Transverse colon (tissue), 4 donors: ENCODE measurements around the gene PLGRKT. TPM values are rescaled to one million over a fixed set of nuclear protein-coding genes. Genes with fewer than 3 reads are reported as not detected.

Experiments
- DNase-seq: peaks from one replicate; pipeline ENCODE4 v3.0.0-alpha.2; 2019
- H3K27ac ChIP-seq, 4 donors: fragments of 200-600 bp; sonication (generic); 2 replicates each; pipeline ENCODE4 v1.5.1; 2016 to 2018; ENCODE audit warnings: inconsistent platforms in 4 of 4
- H3K27me3 ChIP-seq: fragments of 200-600 bp; sonication (generic); 2 replicates; pipeline ENCODE4 v1.5.1; 2017; ENCODE audit warnings: inconsistent platforms
- H3K36me3 ChIP-seq, 4 donors: fragments of 200-600 bp; sonication (generic); 2 replicates each; pipeline ENCODE4 v1.5.1; 2017 to 2019; ENCODE audit warnings: inconsistent platforms in 4 of 4
- H3K4me1 ChIP-seq, 4 donors: fragments of 200-600 bp; sonication (generic); 2 replicates each; pipeline ENCODE4 v1.5.1; 2017 to 2020; ENCODE audit warnings: inconsistent platforms in 4 of 4
- H3K4me3 ChIP-seq, 4 donors: fragments of 200-600 bp; sonication (generic); 1 replicate in 1 of 4; 2 replicates in 3 of 4; pipeline versions ENCODE4 v1.5.1 to v1.6.1; 2017 to 2019; ENCODE audit warnings: inconsistent platforms in 4 of 4
- H3K9me3 ChIP-seq, 2 donors: fragments of 200-600 bp; sonication (generic); 2 replicates each; pipeline ENCODE4 v1.5.1; 2017 to 2019; ENCODE audit warnings: inconsistent platforms in 2 of 2
- EP300 ChIP-seq: sonication (generic); formaldehyde crosslinking; IDR thresholded peaks from one replicate; pipeline ENCODE4 v1.6.1; 2017; ENCODE audit warnings: antibody characterized with exemption, low read depth
- POLR2A ChIP-seq: fragments of 450-650 bp; IDR thresholded peaks from one replicate; pipeline ENCODE4 v1.6.1; 2016; ENCODE audit warnings: antibody characterized with exemption, mild to moderate bottlenecking, moderate library complexity
- POLR2AphosphoS5 ChIP-seq, 3 donors: sonication (generic); formaldehyde crosslinking; IDR thresholded peaks; one replicate each; pipeline ENCODE4 v1.6.1; 2016; ENCODE audit warnings: antibody characterized with exemption in 3 of 3
- WGBS, 2 donors: methylation state at CpG; one replicate each; pipeline ENCODE4 v1.1.5; 2018; ENCODE audit warnings: low coverage in 1 of 2; 5-methylcytosine and 5-hydroxymethylcytosine counted together
- in situ Hi-C, 4 donors: fragments of 200-750 bp; cut with MboI; loops; one replicate each; pipeline versions ENCODE4 v1.15.0 to v1.15.1; 2017; ENCODE audit warnings: low sequenced_read_pairs in 3 of 4, low pct_ligation_motif_present in 1 of 4, low pct_unique_long_range_greater_than_20kb in 1 of 4
- intact Hi-C: fragments of 100-400 bp; cut with DNase I; formaldehyde crosslinking; loops from one replicate; pipeline ENCODE4 v1.15.1; 2023; ENCODE audit warnings: low total_unique reads
- total RNA-seq, 4 donors: library from RNA; depleted of rRNA; stranded (reverse); fragments of >200 nt; gene quantifications; one replicate each; pipeline ENCODE4 v1.1.0, GENCODE V29; 2016
- TF ChIP-seq, protein P1 (sequence below), 5 experiments: fragments of 200-600 bp in 3 of 5; fragments of 450-650 bp in 2 of 5; sonication (generic) in 3 of 5; IDR thresholded peaks; 1 replicate in 2 of 5; 2 replicates in 3 of 5; pipeline ENCODE4 v1.5.1; 2016 to 2017; ENCODE audit warnings: antibody characterized with exemption in 5 of 5, inconsistent platforms in 3 of 5, mild to moderate bottlenecking in 2 of 5, moderate library complexity in 1 of 5

Gene PLGRKT
- total RNA-seq, 4 donors from 2014 or later: 1.6 to 58.3 (median 16.5) TPM

GRCh38 chr9:5361326-5362010 lies 76.3 kb downstream of the PLGRKT start:
- Histone ChIP-seq H3K9me3 (no peaks in the 10 kb centered on the region), H3K27ac (no peak overlapping the region), H3K36me3 (peaks cover 0 to 4% (median 0%) of the 10 kb centered on the region in 4 donors), H3K4me1 (peaks cover 0 to 16% (median 7%) of the 10 kb centered on the region in 4 donors), H3K4me3 (no peak overlapping the region), H3K27me3 (no peaks in the 10 kb centered on the region)
- in situ Hi-C loops (no loop called here), intact Hi-C loops (no loop called here)
- no peak for DNase-seq
- WGBS, 2 donors: 90 to 100% methylated on average over 3 of the region's 3 CpGs
- TF ChIP-seq, protein P1, sequence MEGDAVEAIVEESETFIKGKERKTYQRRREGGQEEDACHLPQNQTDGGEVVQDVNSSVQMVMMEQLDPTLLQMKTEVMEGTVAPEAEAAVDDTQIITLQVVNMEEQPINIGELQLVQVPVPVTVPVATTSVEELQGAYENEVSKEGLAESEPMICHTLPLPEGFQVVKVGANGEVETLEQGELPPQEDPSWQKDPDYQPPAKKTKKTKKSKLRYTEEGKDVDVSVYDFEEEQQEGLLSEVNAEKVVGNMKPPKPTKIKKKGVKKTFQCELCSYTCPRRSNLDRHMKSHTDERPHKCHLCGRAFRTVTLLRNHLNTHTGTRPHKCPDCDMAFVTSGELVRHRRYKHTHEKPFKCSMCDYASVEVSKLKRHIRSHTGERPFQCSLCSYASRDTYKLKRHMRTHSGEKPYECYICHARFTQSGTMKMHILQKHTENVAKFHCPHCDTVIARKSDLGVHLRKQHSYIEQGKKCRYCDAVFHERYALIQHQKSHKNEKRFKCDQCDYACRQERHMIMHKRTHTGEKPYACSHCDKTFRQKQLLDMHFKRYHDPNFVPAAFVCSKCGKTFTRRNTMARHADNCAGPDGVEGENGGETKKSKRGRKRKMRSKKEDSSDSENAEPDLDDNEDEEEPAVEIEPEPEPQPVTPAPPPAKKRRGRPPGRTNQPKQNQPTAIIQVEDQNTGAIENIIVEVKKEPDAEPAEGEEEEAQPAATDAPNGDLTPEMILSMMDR (IDR thresholded peaks at IDR 0.05): no peak
- TF ChIP-seq POLR2A (no peak), POLR2AphosphoS5 (IDR thresholded peaks at IDR 0.05) (no peak), EP300 (no peak)

GRCh38 chr9:5360341-5360740 lies 77.4 kb downstream of the PLGRKT start:
- H3K27me3 ChIP-seq: no peaks in the 10 kb centered on the region
- in situ Hi-C loops (no loop called here), intact Hi-C loops (no loop called here)
- no peak for TF ChIP-seq EP300
- TF ChIP-seq POLR2AphosphoS5 (IDR thresholded peaks at IDR 0.05): no peak
- TF ChIP-seq, protein P1 (IDR thresholded peaks at IDR 0.05): no peak
- TF ChIP-seq POLR2A: no peak
- no peak overlapping the region for H3K4me3 ChIP-seq
- peaks cover 0 to 4% (median 0%) of the 10 kb centered on the region in 4 donors for H3K36me3 ChIP-seq
- peaks cover 0 to 16% (median 7%) of the 10 kb centered on the region in 4 donors for H3K4me1 ChIP-seq
- DNase-seq: no peak
- no peaks in the 10 kb centered on the region for H3K9me3 ChIP-seq
- H3K27ac ChIP-seq: no peak overlapping the region

- TF ChIP-seq EP300 (no peak), POLR2AphosphoS5 (IDR thresholded peaks at IDR 0.05) (no peak), POLR2A (no peak)
- TF ChIP-seq, protein P1 (IDR thresholded peaks at IDR 0.05): no peak
- H3K36me3 ChIP-seq: peaks cover 0 to 4% (median 0%) of the 10 kb centered on the region in 4 donors
- no peak overlapping the region for H3K27ac ChIP-seq
- DNase-seq: no peak
- H3K27me3 ChIP-seq: no peaks in the 10 kb centered on the region
- H3K4me3 ChIP-seq: no peak overlapping the region
- H3K4me1 ChIP-seq: peaks cover 0 to 16% (median 7%) of the 10 kb centered on the region in 4 donors
- in situ Hi-C loops: no loop called here
- intact Hi-C loops: no loop called here
- 88 to 94% methylated on average over 1 of the region's 1 CpG for WGBS, 2 donors
- H3K9me3 ChIP-seq: no peaks in the 10 kb centered on the region
Measured at GRCh38 chr9:5357431-5358105, 80.2 kb downstream of the PLGRKT start.

GRCh38 chr9:5355817-5356216 lies 81.9 kb downstream of the PLGRKT start:
- Histone ChIP-seq H3K4me1 (peaks cover 0 to 16% (median 7%) of the 10 kb centered on the region in 4 donors), H3K36me3 (peaks cover 0 to 2% (median 0%) of the 10 kb centered on the region in 4 donors), H3K4me3 (no peak overlapping the region), H3K9me3 (no peaks in the 10 kb centered on the region), H3K27me3 (no peaks in the 10 kb centered on the region), H3K27ac (no peak overlapping the region)
- in situ Hi-C loops (no loop called here), intact Hi-C loops (no loop called here)
- 90 to 100% methylated on average over 1 to 2 of the region's 2 CpGs for WGBS, 2 donors
- DNase-seq: no peak
- TF ChIP-seq, protein P1 (IDR thresholded peaks at IDR 0.05): no peak
- TF ChIP-seq EP300 (no peak), POLR2A (no peak), POLR2AphosphoS5 (IDR thresholded peaks at IDR 0.05) (no peak)
